NCI-H2029 (cell line): ENCODE results near the gene KRTAP10-3.

Experiments
- DNase-seq: peaks from one replicate; lab custom pipeline; 2025; lab: John Stamatoyannopoulos, UW

The KRTAP10-3 gene

GRCh38 chr21:44527983-44528633 lies 30.5 kb downstream of the KRTAP10-3 start:
- no peak for DNase-seq

GRCh38 chr21:44527156-44527982 lies 31.2 kb downstream of the KRTAP10-3 start:
- DNase-seq = no peak

- no peak for DNase-seq
Measured at GRCh38 chr21:44526096-44526997, 32.2 kb downstream of the KRTAP10-3 start.

- no peak for DNase-seq
Measured at GRCh38 chr21:44525391-44526095, 33.1 kb downstream of the KRTAP10-3 start.

GRCh38 chr21:44524414-44525371 lies 33.9 kb downstream of the KRTAP10-3 start:
- DNase-seq = no peak

- no peak for DNase-seq
Measured at GRCh38 chr21:44523567-44524413, 34.8 kb downstream of the KRTAP10-3 start.

GRCh38 chr21:44522753-44523204 lies 35.8 kb downstream of the KRTAP10-3 start:
- DNase-seq = peak; percentile 27

- no peak for DNase-seq
Measured at GRCh38 chr21:44521928-44522752, 36.5 kb downstream of the KRTAP10-3 start.

- DNase-seq = no peak
Measured at GRCh38 chr21:44521301-44521927, 37.2 kb downstream of the KRTAP10-3 start.

GRCh38 chr21:44520326-44521300 lies 38.0 kb downstream of the KRTAP10-3 start:
- DNase-seq = no peak

GRCh38 chr21:44519346-44520325 lies 39.0 kb downstream of the KRTAP10-3 start:
- no peak for DNase-seq

- no peak for DNase-seq
Measured at GRCh38 chr21:44518686-44519085, 39.9 kb downstream of the KRTAP10-3 start.

GRCh38 chr21:44517175-44517899 lies 41.3 kb downstream of the KRTAP10-3 start:
- peak; percentile 98 for DNase-seq

- no peak for DNase-seq
Measured at GRCh38 chr21:44516828-44517174, 41.8 kb downstream of the KRTAP10-3 start.

- no peak for DNase-seq
Measured at GRCh38 chr21:44516342-44516741, 42.3 kb downstream of the KRTAP10-3 start.
